OCI-LY1 (cell line): ENCODE data around the gene TRIM67.
"Not testable (repeated sequence)": the region's sequence is repeated elsewhere in the genome, so short reads cannot be mapped to it uniquely, and the experiment has no call there.

Experiments
- CTCF ChIP-seq: fragments of 200-600 bp; sonication (generic), shearing (Covaris generic); IDR thresholded peaks from 2 replicates; pipeline ENCODE4 v1.5.1; 2017; ENCODE audit warnings: mild to moderate bottlenecking, antibody characterized with exemption, low read length, moderate library complexity, mixed read lengths
- EZH2 ChIP-seq: fragments of 200-600 bp; sonication (generic), shearing (Covaris generic); IDR thresholded peaks from 2 replicates; pipeline ENCODE4 v1.8.0; 2017; ENCODE audit warnings: borderline replicate concordance, mixed run types, mild to moderate bottlenecking, antibody characterized with exemption, low read length, moderate library complexity, mixed read lengths

GRCh38 chr1:231132591-231132990 is 29.3 kb upstream of the TRIM67 start:
- TF ChIP-seq EZH2, CTCF: not testable (repeated sequence)
